Right ventricle myocardium inferior (tissue), 1 donor: Measurements from ENCODE around the gene ZNF764. TPM values are rescaled to one million over a fixed set of nuclear protein-coding genes. Genes with fewer than 3 reads are reported as not detected.

Source experiments
- ATAC-seq: fragments of 200-7000 bp; cut with Tn5 transposase; one replicate; pipeline ENCODE4 v1.9.1; 2020; ENCODE audit warnings: mild to moderate bottlenecking, moderate library complexity
- DNase-seq: peaks from one replicate; pipeline ENCODE4 v3.0.0; 2021; ENCODE audit errors: missing footprints
- intact Hi-C: fragments of 100-400 bp; cut with DNase I; formaldehyde crosslinking; loops from one replicate; pipeline ENCODE4 v1.11.0; 2022
- total RNA-seq: library from RNA; stranded (reverse); fragmentation: NEBNext Ultra II Directional; extraction: Animal tissue kit (Norgen Biotek cat#: 25700); gene quantifications from one replicate; pipeline ENCODE4 v1.2.1, GENCODE V29; 2021
- donor health status: DM: no; HTN: yes; CAD: no; lungs with severe emphysema.

Gene ZNF764
- total RNA-seq, 1 donor from 2014 or later: 10.0 TPM

DNA sequence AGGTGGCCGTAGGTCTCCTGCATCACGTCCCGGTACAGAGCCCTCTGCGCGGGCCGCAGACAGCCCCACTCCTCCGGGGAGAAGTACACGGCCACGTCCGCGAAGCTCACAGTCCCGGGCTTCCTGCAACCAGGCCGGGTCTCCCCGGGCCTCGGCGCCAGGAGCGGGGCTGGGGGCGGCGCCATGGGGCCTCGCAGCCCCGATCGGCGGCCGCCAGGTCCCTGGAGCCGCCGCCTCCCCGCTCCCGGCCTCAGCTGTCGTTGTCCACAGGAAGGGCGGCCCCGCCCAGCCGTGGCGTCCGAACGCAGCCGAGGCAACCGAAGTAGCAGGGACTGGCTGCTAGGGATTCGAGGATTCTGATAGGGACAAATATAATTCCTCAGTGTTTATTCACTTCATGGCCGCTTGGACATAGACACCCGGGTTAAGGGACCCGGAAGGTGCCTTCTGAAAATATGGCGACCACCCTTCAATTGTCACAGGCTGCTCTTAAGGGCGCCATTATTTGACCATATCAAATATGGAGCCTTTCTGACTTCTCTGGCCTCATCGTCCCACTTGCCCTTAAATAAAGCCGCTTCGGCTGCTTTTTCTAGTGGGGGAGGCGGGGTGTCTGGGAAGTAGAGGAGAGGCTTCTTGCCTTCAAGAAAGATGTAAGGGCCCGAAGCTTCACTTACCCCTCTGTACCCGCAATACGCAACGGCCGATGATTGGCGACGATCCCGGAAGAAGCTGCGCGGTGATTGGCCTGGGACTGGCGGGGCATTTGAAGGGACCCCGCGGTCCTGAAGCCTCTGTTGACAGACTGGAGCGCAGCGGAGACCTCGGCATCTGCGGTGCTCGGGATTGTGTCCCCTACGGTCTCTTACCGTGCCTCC is 13.5 kb upstream of the ZNF764 start, which contains the start of gene ZNF688:
Gene ZNF688, minus strand, starts transcription at position 270 of the 878 bp plus-strand sequence. Its CDS starts 85 bp downstream, at position 185.
- peak; percentile 95 for DNase-seq
- intact Hi-C loops: loop anchor here (1.0 to 5.0 kb wide), 3 partner anchors 36 to 124 kb away; partner anchors contain the start of genes PRR14 and SEPHS2
- peak; percentile 92 for ATAC-seq

DNA sequence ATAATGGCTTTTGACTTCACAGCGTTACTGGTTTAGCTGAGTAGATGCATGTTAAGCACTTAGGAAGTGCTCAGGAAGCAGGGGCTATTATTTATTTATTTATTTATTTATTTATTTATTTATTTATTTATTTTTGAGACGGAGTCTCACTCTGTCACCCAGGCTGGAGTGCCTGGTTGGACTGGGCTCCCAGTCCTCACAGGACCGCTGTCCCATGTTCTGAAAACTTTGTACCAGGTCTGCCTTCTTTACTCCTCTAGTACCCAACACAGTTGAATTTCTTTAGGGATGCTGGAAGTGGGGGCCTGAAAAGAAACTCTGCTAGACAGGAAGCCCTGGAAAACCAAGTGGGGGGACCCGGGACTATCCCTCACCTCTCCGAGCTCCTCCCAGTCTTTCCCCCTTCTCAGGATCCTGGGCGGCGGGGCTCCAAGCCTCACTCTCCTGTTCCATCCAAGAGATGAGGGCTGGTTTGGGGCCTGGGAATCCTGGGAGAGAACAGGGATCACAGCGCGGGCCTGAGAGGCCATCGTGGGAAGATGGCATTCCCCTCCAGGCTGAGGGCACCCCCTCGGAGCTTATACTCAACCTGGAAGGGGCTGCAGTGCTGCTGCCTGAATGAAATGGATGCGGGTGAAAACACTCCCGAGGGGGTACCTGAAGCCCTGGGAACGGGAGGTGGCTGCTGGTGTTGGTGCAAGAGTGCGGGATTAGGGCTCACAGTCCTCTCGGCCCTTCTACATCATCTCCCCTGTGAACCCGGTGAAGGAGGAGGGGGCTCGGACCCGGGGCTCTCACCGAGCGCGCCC is 12.7 kb upstream of the ZNF764 start:
- DNase-seq (no peak), ATAC-seq (peak; percentile 6)
- intact Hi-C loops: loop anchor here (1.0 to 5.0 kb wide), 3 partner anchors 36 to 124 kb away; partner anchors contain the start of genes PRR14 and SEPHS2

DNA sequence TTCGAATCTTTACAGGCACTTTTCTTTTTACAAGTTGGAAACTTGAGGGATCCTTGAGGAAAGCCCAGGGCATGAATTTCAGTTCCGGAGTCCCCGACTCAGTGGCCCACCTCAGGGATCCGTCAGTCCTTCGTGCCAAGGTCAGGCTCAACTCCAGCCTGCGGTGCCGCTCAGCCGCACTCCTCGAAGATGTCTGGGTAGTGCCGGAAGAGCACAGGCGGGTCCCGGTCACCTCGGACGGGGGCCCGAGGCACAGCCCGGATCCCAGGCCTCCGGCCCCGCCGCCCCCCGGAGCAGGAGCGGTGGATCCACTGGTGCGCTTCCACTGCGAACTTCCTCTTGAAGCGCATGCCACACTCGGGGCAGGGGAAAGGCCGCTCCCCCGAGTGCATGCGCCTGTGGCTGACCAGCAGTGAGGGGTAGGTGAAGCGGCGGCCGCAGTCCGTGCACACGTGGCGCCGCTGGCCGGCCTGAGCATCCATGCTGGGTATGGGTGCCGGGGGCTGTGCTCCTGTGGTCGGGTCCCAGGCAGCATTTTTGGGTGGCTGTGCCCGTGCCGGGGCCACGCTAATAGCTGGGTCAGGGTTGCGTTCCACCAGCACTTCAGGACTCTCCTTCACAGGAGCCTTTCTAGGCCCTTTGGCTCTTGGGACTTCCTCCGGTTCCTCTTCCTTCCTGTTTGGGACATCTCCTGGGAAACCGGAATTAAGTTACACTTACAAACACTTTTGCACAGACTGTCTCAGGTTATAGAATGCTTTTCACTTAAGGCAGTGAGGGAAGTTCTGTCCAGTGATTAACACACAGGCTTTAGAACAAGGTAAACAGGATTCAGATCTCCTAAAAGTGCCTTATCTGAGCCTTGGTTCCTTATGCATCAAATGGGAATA is 11.8 kb upstream of the ZNF764 start:
- DNase-seq: no peak
- intact Hi-C loops: loop anchor here (5.0 kb wide), 2 partner anchors 82 to 123 kb away; partner anchors contain the start of genes PRR14 and SEPHS2
- no peak for ATAC-seq

DNA sequence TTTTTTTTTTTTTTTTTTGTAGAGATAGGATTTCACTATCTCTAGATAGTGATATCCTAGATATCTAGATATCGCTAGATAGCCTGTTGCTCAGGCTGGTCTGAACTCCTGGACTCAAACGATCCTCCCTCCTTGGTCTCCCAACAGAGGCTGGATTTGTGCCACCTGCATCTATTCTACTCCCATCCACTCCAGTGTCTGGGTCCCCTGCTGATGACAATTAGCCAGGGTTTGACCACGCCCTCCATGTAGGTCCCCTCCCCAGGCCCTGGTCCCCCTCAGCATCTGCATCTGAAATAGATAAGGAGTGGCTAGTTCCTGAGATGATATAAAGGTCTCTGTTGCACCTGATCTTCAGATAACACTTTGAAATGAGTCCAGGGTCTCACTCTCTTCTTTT is 11.1 kb upstream of the ZNF764 start:
- no peak for ATAC-seq
- no peak for DNase-seq
- intact Hi-C loops: no loop called here

DNA sequence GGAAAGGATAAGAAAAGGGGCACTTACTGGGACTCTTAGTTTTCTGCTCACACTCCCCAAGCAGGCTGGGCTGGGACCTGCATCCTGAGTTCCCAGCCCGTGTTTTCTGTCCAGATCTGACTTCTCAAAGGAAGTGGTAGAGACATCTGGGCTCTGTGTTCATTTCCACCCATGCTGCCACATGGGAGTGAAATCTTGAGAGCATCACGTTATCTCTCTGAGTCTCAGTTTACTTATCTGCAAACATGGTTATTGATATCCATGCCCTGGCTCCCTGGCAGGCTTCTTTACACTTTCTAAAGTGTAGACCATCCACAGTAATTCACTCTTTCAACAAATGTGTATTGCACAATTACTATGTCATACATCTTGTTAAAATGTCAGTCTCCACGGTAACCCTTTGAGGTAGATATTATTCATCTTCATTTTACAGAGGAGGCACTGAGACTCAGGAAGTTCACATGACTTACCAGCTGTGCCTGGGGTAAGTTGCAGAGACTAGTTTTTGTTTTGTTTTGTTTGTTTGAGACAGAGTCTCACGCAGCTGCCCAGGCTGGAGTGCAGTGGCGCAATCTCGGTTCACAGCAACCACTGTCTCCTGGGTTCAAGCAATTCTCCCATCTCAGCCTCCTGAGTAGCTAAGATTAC is 9.9 kb upstream of the ZNF764 start:
- intact Hi-C loops: no loop called here
- DNase-seq: no peak
- no peak for ATAC-seq

DNA sequence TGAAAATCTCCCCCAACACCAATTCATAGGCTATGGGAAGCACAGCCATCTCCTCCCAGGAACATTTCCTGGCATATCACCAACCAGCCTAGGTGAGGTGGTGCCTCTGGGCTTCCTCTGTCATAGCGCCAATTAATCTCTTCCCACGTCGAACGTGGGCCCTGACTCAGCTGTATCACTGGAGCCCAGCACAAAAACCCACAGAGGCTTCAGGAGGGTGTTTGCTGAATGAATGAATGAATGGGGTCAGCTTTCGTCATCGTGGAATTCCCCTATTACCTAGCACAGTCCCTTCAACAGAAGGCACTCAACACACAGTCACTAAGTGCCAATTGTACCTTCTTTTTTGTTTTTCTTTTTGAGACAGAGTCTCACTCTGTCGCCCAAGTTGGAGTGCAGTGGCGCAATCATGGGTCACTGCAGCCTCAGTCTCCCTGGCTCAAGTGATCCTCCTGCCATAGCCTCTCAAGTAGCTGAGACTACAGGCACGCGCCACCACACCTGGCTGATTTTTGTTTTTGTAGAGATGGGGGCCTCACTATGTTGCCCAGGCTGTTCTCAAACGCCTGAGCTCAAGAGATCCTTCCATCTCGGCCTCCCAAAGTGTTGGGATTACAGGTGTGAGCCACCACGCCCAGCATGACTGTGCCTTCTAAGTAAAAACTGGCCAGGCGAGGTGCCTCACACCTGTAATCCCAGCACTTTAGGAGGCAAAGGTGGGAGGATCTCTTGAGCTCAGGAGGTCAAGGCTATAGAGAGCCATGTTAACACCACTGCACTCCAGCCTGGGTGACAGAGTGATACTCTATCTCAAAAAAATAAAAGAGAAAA is 9.2 kb upstream of the ZNF764 start:
- no peak for DNase-seq
- intact Hi-C loops: no loop called here
- no peak for ATAC-seq

DNA sequence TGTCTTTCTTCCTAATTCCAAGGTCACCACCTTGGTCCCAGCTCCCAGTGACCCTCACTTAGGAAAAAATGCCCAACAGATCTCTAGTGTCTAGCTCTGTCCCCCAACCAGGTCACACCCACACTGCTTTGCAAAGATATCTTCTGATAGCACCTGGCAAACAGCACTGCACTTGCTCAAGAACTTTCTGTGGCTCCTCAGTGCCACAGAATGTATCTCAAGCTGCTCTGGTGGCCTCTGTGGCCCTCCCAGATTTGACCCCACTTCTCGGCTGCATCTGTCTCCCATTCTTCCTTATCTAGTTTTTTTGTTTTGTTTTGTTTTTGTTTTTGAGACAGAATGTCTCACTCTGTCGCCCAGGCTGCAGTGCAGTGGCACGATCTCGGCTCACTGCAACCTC is 8.4 kb upstream of the ZNF764 start:
- ATAC-seq (no peak), DNase-seq (no peak)
- intact Hi-C loops: no loop called here

DNA sequence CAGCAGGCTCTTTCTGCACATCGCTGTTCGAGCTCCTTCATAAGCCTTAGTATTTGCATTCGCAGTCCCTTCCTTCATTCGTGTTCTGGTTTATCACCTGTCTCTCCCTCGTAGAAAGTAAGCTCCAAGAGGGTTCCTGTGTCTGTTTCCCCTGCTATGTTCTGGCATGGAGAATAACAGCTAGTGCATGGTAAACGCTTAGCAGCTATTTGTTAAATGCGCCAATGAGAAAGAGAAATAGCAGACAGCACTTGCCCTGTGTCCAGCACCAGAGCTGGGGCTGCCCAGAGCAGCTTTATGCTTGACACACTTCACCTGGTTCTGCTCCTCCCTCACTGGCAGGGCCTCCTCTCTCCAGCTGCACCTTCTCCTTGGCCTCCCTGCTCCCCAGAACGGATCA is 7.8 kb upstream of the ZNF764 start:
- DNase-seq (no peak), ATAC-seq (no peak)
- intact Hi-C loops: no loop called here

DNA sequence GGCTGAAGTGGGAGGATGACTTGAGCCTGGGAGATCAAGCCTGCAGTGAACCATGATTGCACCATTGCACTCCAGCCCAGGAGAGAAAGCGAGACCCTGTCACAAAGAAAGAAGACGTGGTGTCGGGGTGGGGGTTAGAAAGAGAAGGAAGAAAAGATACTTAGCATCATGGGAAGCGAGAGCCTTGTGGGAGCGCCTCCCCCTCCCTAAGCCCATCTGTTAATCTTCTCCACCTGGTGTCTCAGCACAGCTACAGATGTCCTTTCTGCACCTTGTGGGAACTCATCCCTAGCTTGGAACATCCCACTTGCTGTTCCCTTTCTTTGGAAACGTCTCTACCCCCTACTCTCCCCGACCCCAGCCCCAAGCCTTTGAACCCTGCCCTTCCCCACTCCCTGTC is 7.4 kb upstream of the ZNF764 start:
- intact Hi-C loops: no loop called here
- ATAC-seq (no peak), DNase-seq (no peak)

DNA sequence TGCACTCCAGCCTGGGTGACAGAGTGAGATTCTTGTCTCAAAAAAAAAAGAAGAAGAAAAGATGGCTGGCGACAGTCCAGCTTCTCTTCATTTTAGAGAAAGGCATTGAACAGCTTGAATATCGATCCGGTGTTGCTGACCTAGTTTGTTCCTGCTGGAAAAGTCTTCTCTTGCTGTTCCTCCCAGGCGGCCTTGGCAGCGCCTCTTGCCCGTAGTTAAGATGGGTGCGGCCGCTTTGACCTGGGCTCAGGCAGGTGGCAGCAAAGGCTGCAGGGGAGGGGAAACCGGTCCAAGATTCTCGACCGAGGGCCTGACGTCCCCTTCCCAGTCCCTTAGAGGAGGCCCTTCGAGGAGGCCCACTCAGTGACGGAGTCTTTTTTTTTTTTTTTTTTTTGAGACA is 3.8 kb upstream of the ZNF764 start:
- intact Hi-C loops: no loop called here
- DNase-seq: no peak
- no peak for ATAC-seq

DNA sequence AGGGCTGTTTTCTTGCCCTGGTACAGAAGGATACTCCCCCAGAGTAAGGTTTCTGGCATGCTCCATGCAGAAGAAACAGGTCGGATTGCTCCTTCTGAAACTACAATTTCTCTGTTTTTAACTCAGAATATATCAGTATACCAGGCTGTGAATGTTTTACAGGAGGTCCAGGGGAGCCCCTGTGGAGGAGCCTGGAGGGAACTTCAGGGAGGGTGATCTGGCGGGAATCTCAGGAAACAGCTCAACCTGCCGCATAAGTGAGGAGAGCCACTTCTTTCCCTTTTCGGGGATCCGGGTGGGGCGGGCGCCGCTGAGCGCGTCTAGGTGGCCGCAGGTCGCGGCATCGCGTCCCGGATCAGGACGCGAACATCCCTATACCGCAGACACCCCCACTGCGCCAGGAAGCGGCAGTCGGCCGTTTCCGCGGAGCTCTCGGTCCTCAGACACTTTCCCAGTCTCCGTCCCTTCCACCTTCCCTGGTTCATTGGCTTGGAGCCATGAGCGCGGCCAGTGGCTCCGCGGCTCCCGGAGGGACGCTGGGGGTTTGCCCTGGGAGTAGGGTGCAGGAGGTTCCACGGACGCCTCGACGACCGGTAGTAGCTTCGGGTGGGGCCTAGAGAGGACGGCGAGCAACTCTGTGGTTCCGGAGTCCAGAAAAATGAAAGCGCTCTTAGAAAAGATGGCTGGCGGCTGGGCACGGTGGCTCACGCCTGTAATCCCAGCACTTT is 3.1 kb upstream of the ZNF764 start:
- peak; percentile 78 for DNase-seq
- ATAC-seq: no peak
- intact Hi-C loops: no loop called here

DNA sequence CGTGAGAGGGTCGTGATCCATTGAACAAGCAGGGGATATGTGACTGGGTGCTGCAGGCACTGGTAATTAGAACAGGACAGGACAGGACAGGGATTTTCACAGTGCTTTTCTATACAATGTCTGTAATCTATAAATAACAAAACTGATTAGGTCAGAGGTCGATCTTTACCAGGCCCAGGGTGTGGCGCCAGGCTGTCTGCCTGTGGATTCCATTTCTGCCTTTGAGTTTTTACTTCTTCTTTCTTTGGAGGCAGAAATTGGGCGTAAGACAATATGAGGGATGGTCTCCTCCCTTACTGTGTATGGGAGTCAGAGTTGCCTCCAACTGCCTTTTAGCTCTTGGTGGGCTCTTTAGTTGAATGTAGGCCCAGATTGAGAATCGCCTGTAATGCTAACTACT is 1.5 kb upstream of the ZNF764 start:
- intact Hi-C loops: no loop called here
- no peak for ATAC-seq
- DNase-seq: no peak

DNA sequence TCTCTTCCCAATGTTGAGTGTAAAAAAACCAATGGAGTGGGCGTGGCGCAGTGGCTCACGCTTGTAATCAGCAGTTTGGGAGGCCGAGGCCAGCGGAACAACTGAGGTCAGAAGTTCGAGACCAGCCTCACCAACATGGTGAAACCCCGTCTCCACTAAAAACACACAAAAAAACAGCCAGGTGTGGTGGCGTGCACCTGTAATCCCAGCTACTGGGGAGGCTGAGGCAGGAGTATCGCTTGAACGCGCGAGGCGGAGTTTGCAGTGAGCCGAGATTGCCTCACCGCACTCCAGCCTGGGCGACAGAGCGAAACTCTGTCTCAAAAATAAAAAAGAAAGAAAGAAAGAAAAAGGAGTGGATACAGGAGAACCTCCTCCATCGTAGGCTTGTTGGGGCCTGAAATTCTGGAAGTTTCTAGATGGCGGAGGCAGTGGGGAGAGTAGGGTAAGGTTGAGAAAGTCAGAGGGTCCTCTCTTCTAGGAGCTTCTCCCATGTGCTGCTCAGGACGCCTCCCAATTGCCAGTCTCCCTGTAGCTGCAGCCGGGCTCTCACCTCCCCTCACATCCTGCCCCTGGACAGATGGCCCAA is 709 bp upstream of the ZNF764 start:
- DNase-seq: no peak
- ATAC-seq: no peak
- intact Hi-C loops: loop anchor here (1.0 kb wide), 1 partner anchor 24 kb away; no protein-coding TSS in a partner anchor

DNA sequence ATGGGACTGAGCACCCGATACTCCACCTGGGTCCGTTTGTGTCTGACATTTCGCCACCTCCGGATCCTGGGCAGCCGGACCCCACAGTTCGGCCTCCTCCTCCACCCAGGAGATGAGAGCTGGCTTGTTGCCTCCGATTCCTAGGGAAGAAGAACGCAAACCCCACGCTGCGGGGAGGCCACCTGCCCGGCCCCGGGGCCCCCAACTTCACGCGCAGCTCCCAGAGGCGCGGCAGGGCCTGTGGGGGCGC is 542 bp downstream of the ZNF764 start:
- ATAC-seq (peak; percentile 0), DNase-seq (no peak)
- intact Hi-C loops: no loop called here

DNA sequence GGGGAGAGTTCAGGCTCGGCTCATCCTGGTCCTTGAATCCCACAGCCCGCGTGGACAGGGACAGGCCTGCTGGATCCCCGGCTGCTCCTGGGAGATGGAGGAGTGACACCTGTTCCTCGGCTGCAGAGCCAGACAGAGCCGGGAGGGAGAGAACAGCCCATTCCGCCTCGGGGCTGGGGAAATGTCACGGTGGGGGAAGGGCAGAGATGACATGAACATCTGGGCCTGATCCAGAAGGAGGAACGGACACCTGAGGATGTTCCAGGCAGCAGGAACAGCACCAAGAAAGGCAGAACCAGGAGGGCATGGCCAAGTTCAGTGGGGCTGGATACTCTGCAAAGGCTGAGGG is 2.1 kb downstream of the ZNF764 start:
- DNase-seq (no peak), ATAC-seq (no peak)
- intact Hi-C loops: no loop called here

DNA sequence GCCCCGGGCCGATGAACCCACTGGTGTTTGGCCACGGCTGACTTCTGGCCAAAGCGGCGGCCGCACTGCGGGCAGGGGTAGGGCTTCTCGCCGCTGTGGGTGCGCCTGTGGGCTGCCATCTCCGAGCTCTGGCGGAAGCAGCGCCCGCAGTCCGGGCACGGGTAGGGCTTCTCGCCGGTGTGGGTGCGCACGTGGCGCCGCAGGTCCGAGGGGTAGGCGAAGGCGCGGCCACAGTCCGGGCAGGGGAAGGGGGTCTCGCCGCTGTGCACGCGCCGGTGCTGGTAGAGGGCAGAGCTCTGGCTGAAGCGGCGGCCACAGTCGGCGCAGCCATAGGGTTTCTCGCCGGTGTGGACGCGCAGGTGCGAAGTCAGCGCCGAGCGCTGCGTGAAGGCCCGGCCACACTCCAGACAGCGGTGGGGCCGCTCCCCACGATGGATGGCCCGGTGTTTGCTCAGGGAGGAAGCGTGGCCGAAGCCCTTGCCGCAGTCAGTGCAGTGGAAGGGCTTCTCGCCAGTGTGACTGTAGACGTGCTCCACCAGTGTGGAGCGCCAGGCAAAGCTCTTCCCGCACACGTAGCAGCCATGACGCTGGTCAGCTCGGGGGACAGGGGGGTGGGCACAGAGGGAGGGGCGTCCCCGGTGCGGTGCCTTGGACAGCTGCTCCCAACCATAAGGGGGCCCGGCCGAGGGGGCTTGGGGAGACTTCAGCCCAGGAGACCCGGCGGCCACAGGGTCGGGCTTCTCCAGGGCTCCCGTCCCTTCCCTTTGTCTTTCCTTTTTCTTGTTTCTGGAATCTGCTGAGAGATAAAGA is 2.7 kb downstream of the ZNF764 start:
- ATAC-seq: no peak
- DNase-seq: no peak
- intact Hi-C loops: no loop called here
